LNCAP (cell line): ENCODE measurements around the gene SORCS2.

ENCODE experiments used
- TF ChIP-seq, protein P1 (sequence below): fragments of 450-650 bp; IDR thresholded peaks from 2 replicates; pipeline ENCODE4 v1.5.1; 2017; ENCODE audit warnings: mild to moderate bottlenecking

SORCS2 gene

DNA sequence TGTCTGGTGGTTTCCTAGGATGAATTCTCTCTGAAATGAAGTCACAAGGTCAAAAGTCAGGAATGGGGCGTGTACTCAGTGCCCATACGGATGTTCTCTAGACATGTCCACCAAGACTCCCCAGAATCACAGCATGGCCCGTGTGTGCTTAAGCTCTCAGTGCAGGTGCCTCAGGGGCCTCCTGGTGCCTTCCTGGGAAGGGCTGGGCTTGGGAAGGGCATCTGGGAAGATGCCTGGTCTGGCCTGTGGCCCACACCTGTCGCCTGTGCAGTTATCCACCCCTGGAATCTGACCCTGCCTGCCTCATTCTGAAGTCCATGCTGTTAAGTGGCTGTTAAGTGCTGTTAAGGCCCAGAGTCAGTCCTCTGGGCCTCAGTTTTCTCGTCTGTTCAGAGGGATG lies 31.2 kb downstream of the SORCS2 start:
- TF ChIP-seq, protein P1, sequence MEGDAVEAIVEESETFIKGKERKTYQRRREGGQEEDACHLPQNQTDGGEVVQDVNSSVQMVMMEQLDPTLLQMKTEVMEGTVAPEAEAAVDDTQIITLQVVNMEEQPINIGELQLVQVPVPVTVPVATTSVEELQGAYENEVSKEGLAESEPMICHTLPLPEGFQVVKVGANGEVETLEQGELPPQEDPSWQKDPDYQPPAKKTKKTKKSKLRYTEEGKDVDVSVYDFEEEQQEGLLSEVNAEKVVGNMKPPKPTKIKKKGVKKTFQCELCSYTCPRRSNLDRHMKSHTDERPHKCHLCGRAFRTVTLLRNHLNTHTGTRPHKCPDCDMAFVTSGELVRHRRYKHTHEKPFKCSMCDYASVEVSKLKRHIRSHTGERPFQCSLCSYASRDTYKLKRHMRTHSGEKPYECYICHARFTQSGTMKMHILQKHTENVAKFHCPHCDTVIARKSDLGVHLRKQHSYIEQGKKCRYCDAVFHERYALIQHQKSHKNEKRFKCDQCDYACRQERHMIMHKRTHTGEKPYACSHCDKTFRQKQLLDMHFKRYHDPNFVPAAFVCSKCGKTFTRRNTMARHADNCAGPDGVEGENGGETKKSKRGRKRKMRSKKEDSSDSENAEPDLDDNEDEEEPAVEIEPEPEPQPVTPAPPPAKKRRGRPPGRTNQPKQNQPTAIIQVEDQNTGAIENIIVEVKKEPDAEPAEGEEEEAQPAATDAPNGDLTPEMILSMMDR: no peak

DNA sequence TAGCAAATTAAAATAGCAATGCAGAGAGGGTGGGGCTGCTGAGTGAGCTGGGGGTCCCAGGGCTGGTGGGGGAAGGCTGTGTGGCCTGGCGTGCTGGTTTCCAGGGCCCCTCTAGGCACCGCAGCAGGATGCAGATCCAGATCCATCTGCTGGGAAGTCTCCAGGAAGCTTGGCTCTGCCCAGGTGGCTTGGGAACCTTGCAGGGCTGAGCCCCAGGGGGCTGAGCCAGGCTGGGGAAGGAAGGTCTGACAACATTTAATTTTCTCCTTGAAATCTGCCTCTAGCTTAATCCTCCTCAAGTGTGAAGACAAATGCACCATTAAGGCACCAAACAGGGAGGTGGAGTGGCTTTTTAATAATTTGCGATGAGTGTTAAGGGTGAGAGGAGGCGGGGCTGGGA lies 31.7 kb downstream of the SORCS2 start:
- TF ChIP-seq, protein P1: no peak

DNA sequence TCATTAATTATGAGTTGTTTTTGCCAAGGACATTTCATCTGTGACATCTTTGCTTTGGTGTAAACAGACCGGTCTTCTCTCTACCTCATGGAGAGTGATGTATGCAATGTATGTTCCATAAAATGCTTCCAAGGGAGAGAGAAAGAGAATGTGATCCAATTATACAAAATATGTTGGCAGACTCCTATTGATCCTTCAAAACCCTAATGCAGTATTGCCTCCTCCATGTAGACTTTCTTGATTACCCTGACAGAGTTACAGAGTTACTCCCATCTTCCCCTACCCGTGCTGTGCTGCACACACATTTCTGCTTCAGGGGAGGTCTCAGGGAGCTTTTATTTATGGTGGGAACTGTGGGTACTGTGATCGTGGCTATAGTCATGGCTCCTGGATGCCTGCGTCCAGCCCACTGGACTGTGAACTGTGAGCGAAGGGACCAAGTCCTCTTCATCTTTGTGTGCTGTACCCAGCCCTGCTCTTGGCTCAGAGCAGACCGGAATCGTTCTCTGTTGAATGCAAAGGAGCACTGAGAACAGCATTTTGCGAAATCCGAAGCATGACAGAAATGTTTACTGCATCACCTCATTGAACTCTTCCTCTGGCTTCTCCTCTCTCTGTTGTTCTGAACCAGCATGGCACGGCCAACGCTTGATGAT lies 32.7 kb downstream of the SORCS2 start:
- TF ChIP-seq, protein P1: no peak

DNA sequence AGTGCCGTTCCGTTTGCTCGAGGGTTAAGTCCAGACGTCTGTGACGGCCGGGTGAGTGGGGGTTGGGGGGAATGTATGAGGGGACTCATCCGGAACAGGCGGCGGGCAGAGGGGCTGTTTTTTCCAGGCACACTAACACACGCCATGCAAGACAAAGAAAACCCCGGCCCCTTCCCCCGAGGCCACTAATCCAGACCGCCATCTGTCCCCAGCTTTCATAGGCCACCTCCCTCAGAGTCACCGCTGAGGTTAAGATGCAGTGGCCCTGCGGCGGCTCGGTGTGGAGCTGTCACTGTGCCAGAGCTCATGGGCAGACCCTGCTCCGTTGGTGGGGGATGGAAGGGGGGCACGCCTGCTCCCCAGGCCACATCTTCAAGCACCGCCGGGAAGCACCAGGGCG lies 34.1 kb downstream of the SORCS2 start:
- TF ChIP-seq, protein P1: no peak

DNA sequence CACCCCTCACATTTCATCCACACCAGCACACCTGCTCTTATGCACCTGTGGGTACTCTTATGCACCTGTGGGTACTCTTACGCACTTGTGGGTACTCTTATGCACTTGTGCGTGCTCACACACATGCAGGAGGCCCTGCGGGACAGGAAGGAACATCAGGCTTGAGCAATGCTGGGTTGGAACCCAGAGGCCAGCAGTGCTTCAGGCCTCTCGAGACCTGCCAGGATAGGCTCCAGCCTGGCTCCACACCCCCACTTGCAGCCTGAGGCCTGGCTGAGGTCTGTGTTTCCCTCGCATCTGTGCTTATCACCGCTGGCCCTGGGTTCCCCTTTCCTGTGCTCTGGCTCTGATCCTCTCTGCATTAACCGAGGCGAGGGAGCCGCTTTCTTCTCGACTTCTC lies 34.7 kb downstream of the SORCS2 start:
- TF ChIP-seq, protein P1: no peak

DNA sequence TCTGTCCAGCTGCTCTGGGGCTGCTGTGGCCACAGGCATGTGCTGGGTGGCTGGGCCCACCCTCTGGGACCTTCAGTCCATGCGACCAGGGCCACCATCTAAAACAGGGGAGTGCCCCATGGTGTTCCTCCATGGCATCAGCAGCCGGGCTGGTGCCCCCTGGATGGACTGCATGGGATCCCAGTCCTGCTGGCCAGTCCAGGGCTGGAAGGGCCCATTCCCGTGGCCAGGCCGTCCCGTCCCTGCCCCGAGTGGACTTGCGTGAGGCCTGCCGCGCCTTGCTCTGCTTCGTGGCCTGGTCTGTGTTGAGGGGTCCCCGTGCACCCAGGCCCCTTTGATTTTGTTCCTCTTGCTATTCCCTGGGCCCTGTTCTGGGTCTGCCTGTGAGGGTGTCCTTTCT lies 36.4 kb downstream of the SORCS2 start:
- TF ChIP-seq, protein P1: no peak

DNA sequence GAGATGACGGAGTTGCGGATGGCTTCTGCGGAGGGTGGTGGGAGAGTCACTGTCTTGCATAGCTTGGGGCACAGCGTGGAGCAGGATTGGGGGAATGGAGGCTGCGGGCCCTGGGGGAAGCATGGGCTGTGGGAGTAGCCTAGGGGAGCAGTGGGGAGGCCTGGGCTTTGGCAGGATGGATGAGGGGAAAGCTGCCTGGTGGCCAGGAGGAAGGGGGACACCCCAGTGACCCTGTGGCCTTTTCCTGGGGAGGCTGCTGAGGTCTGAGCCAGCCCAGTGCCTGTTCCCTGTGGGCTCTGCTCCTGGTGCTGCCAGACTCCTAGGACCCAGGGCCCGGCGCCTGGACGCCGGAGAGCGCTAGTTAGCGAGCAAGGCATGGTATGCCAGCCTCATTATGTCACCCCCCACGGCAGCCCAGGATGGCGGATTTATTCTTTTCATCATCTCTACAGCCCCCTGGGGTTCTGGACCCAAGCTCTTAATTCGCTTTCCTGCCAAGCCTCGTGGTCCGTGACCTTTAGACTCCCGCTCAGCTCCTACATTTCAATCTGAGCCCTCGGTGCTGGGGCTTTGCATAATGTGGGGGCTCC lies 39.8 kb downstream of the SORCS2 start:
- TF ChIP-seq, protein P1: no peak
